HepG2 (cell line): Measurements from ENCODE around the gene METAP1D. TPM values are rescaled to one million over a fixed set of nuclear protein-coding genes. Genes with fewer than 3 reads are reported as not detected.
A peak's percentile ranks its signal among the peaks of the same experiment; 100 is the strongest.

Experiments
- CHD4 ChIP-seq: fragments of 200-600 bp; sonication (generic); IDR thresholded peaks from 2 replicates; pipeline ENCODE4 v1.7.0; 2017; ENCODE audit warnings: mild to moderate bottlenecking, low read length, borderline replicate concordance
- GATAD1 ChIP-seq: IDR thresholded peaks from 2 replicates; pipeline ENCODE4 v1.6.1; 2016; ENCODE audit warnings: missing genetic modification reagents, missing compliant biosample characterization
- MTA1 ChIP-seq: sonication (generic); formaldehyde crosslinking; IDR thresholded peaks from 2 replicates; pipeline ENCODE4 v1.4.0; 2020; ENCODE audit warnings: missing genetic modification reagents, mild to moderate bottlenecking, borderline replicate concordance
- MTF2 ChIP-seq: sonication (generic); formaldehyde crosslinking; IDR thresholded peaks from 2 replicates; pipeline ENCODE4 v1.5.0; 2020; ENCODE audit warnings: missing genetic modification reagents, borderline replicate concordance
- PLRG1 ChIP-seq: fragments of 450-650 bp; conservative IDR thresholded peaks from 2 replicates; pipeline ENCODE4 v1.6.1; 2016
- RXRA ChIP-seq: sonication (generic); formaldehyde crosslinking; IDR thresholded peaks from 2 replicates; pipeline ENCODE4 v1.5.1; 2020; ENCODE audit warnings: missing genetic modification reagents
- STAG1 ChIP-seq: sonication (generic); formaldehyde crosslinking; IDR thresholded peaks from 2 replicates; pipeline ENCODE4 v1.4.0; 2020; ENCODE audit warnings: missing genetic modification reagents
- STAT5B ChIP-seq: sonication (generic); formaldehyde crosslinking; IDR thresholded peaks from 2 replicates; pipeline ENCODE4 v1.4.0; 2020; ENCODE audit warnings: missing genetic modification reagents
- ZFX ChIP-seq: sonication (generic); formaldehyde crosslinking; IDR thresholded peaks from 2 replicates; pipeline ENCODE4 v1.4.0; 2020; ENCODE audit warnings: mild to moderate bottlenecking, low read depth, missing genetic modification reagents, moderate library complexity
- ZMYM2 ChIP-seq: sonication (generic); formaldehyde crosslinking; IDR thresholded peaks from 2 replicates; pipeline ENCODE4 v1.8.0; 2022; ENCODE audit warnings: mild to moderate bottlenecking, missing genetic modification reagents
- ZNF225 ChIP-seq: sonication (generic); formaldehyde crosslinking; IDR thresholded peaks from 2 replicates; pipeline ENCODE4 v1.4.0; 2020; ENCODE audit warnings: mild to moderate bottlenecking, missing genetic modification reagents
- ZNF232 ChIP-seq: sonication (generic); formaldehyde crosslinking; IDR thresholded peaks from 2 replicates; pipeline ENCODE4 v1.4.0; 2020; ENCODE audit warnings: missing genetic modification reagents, borderline replicate concordance
- ZNF333 ChIP-seq: sonication (generic); formaldehyde crosslinking; IDR thresholded peaks from 2 replicates; pipeline ENCODE4 v1.4.0; 2020; ENCODE audit warnings: mild to moderate bottlenecking, missing genetic modification reagents, borderline replicate concordance
- ZNF550 ChIP-seq: sonication (generic); formaldehyde crosslinking; IDR thresholded peaks from 2 replicates; pipeline ENCODE4 v1.4.0; 2020; ENCODE audit warnings: mild to moderate bottlenecking, missing genetic modification reagents, borderline replicate concordance
- ZNF572 ChIP-seq: sonication (generic); formaldehyde crosslinking; IDR thresholded peaks from 2 replicates; pipeline ENCODE4 v1.5.1; 2020; ENCODE audit warnings: mild to moderate bottlenecking, missing genetic modification reagents
- ZNF766 ChIP-seq: sonication (generic); formaldehyde crosslinking; IDR thresholded peaks from 2 replicates; pipeline ENCODE4 v1.5.0; 2020; ENCODE audit warnings: missing genetic modification reagents, borderline replicate concordance
- ZNF777 ChIP-seq: sonication (generic); formaldehyde crosslinking; IDR thresholded peaks from 2 replicates; pipeline ENCODE4 v1.4.0; 2020; ENCODE audit warnings: missing genetic modification reagents
- ZNF816 ChIP-seq: sonication (generic); formaldehyde crosslinking; IDR thresholded peaks from 2 replicates; pipeline ENCODE4 v1.8.0; 2022; ENCODE audit warnings: missing genetic modification reagents, mild to moderate bottlenecking, borderline replicate concordance
- polyA plus RNA-seq, 8 experiments: library from polyadenylated mRNA; depleted of rRNA in 3 of 8; stranded (reverse) in 7 of 8; unstranded in 1 of 8; fragments of >200 nt; fragmentation: Illumina TruSeq in 4 of 8; extraction: Trizol in 4 of 8; gene quantifications; 2 replicates each; pipeline versions ENCODE4 v1.2.1 to v1.2.3, GENCODE V29; 2011 to 2016; ENCODE audit warnings: low read depth in 4 of 8, missing spikeins in 1 of 8, mixed read lengths in 1 of 8; ENCODE audit not compliant: insufficient read depth in 1 of 8
- total RNA-seq, 5 experiments: library from RNA; depleted of rRNA; stranded (reverse); fragments of >200 nt; fragmentation: Illumina TruSeq; extraction: Trizol; gene quantifications; 2 replicates each; pipeline ENCODE4 v1.2.3, GENCODE V29; 2016; ENCODE audit warnings: low read depth in 1 of 5
- TF ChIP-seq, protein P1 (sequence below): sonication (generic); formaldehyde crosslinking; IDR thresholded peaks from 2 replicates; pipeline ENCODE4 v1.8.1; 2022; ENCODE audit warnings: mild to moderate bottlenecking, missing genetic modification reagents
- TF ChIP-seq, protein P2 (sequence below): sonication (generic); formaldehyde crosslinking; IDR thresholded peaks from 2 replicates; pipeline ENCODE4 v1.4.0; 2020; ENCODE audit warnings: missing genetic modification reagents
- TF ChIP-seq, protein P3 (sequence below): sonication (generic); formaldehyde crosslinking; IDR thresholded peaks from 2 replicates; pipeline ENCODE4 v1.8.1; 2023; ENCODE audit warnings: missing genetic modification reagents, mild to moderate bottlenecking, borderline replicate concordance
- TF ChIP-seq, protein P4 (sequence below): sonication (generic); formaldehyde crosslinking; IDR thresholded peaks from 2 replicates; pipeline ENCODE4 v1.9.0; 2022; ENCODE audit warnings: missing genetic modification reagents, mild to moderate bottlenecking, borderline replicate concordance
- TF ChIP-seq, protein P5 (sequence below): sonication (generic); formaldehyde crosslinking; IDR thresholded peaks from 2 replicates; pipeline ENCODE4 v1.4.0; 2020; ENCODE audit warnings: missing genetic modification reagents

Gene METAP1D
- total and polyA plus RNA-seq, 2 of the 13 experiments (the other 11 are each of a cell fraction or from before 2014, with no cell fraction given): 14.7 to 21.6 TPM

DNA sequence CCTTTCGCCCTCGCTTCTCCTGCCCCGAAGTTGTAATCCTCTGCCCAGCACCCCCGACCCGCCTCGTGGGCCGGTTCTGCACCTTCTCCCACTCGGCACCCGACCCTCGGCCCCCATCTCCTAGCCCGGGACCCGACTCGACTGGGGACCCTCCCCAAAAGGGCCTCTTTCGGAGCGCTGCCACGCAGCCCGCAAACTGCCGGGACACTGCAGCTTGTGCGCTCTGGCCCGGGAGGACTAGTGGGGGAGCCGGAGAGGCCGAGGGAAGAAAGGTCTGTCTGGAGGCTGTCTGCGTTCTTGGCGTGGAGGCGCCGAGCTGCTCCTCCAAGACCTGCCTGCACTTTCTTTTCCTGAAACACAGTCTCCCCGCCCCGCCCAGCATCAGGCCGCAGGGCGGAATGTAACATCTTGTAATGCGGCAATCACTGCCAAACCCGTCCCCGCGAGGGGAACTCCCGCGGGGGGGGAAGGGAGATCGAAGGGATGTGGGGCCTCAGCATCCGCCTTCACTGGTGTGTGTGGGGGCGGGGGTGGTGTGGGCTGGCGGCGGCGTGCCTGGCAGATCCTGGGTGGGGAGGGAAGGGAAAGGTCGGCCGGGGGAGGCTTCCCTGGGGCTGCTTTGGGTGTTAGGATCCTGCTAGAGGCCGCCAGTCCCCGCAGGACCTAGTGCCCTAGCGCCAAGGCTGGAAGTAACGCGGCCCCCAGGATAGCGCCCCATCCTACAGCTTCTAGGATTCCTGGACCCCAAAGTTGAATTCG is 95.6 kb downstream of the METAP1D start (continued):
- TF ChIP-seq, protein P1, sequence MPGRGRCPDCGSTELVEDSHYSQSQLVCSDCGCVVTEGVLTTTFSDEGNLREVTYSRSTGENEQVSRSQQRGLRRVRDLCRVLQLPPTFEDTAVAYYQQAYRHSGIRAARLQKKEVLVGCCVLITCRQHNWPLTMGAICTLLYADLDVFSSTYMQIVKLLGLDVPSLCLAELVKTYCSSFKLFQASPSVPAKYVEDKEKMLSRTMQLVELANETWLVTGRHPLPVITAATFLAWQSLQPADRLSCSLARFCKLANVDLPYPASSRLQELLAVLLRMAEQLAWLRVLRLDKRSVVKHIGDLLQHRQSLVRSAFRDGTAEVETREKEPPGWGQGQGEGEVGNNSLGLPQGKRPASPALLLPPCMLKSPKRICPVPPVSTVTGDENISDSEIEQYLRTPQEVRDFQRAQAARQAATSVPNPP (CRISPR knock-in tag): no peak
- peak; percentile 75; the same call in 1 of the 2 replicates for TF ChIP-seq MTA1 (CRISPR knock-in tag)
- no peak for TF ChIP-seq PLRG1
- no peak for TF ChIP-seq ZNF766 (CRISPR knock-in tag)
- no peak for TF ChIP-seq GATAD1 (CRISPR knock-in tag)
- 0 out of 2 replicates have a peak, but pooled peaks have one; percentile 67 for TF ChIP-seq ZNF572 (CRISPR knock-in tag)
- TF ChIP-seq ZNF550: 0 out of 2 replicates have a peak, but pooled peaks have one; percentile 8
- TF ChIP-seq ZMYM2 (CRISPR knock-in tag): 0 out of 2 replicates have a peak, but pooled peaks have one; percentile 27
- no peak for TF ChIP-seq RXRA (CRISPR knock-in tag)
- no peak for TF ChIP-seq STAT5B
- peak; percentile 28; the same call in 1 of the 2 replicates for TF ChIP-seq ZFX (CRISPR knock-in tag)
- TF ChIP-seq, protein P2, sequence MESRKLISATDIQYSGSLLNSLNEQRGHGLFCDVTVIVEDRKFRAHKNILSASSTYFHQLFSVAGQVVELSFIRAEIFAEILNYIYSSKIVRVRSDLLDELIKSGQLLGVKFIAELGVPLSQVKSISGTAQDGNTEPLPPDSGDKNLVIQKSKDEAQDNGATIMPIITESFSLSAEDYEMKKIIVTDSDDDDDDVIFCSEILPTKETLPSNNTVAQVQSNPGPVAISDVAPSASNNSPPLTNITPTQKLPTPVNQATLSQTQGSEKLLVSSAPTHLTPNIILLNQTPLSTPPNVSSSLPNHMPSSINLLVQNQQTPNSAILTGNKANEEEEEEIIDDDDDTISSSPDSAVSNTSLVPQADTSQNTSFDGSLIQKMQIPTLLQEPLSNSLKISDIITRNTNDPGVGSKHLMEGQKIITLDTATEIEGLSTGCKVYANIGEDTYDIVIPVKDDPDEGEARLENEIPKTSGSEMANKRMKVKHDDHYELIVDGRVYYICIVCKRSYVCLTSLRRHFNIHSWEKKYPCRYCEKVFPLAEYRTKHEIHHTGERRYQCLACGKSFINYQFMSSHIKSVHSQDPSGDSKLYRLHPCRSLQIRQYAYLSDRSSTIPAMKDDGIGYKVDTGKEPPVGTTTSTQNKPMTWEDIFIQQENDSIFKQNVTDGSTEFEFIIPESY (CRISPR knock-in tag): 0 out of 2 replicates have a peak, but pooled peaks have one; percentile 2
- TF ChIP-seq MTF2 (CRISPR knock-in tag): peak; percentile 23; the same call in 1 of the 2 replicates
- no peak for TF ChIP-seq CHD4
- TF ChIP-seq, protein P3, sequence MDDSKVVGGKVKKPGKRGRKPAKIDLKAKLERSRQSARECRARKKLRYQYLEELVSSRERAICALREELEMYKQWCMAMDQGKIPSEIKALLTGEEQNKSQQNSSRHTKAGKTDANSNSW: no peak
- TF ChIP-seq ZNF225: peak; percentile 44; the same call in 1 of the 2 replicates
- no peak for TF ChIP-seq ZNF816 (CRISPR knock-in tag)
- peak; percentile 56; the same call in 1 of the 2 replicates for TF ChIP-seq ZNF777 (CRISPR knock-in tag)
- TF ChIP-seq STAG1: no peak
- TF ChIP-seq, protein P4, sequence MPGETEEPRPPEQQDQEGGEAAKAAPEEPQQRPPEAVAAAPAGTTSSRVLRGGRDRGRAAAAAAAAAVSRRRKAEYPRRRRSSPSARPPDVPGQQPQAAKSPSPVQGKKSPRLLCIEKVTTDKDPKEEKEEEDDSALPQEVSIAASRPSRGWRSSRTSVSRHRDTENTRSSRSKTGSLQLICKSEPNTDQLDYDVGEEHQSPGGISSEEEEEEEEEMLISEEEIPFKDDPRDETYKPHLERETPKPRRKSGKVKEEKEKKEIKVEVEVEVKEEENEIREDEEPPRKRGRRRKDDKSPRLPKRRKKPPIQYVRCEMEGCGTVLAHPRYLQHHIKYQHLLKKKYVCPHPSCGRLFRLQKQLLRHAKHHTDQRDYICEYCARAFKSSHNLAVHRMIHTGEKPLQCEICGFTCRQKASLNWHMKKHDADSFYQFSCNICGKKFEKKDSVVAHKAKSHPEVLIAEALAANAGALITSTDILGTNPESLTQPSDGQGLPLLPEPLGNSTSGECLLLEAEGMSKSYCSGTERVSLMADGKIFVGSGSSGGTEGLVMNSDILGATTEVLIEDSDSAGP (CRISPR knock-in tag): peak; percentile 75; the same call in 1 of the 2 replicates
- TF ChIP-seq ZNF333: 0 out of 2 replicates have a peak, but pooled peaks have one; percentile 27
- TF ChIP-seq, protein P5, sequence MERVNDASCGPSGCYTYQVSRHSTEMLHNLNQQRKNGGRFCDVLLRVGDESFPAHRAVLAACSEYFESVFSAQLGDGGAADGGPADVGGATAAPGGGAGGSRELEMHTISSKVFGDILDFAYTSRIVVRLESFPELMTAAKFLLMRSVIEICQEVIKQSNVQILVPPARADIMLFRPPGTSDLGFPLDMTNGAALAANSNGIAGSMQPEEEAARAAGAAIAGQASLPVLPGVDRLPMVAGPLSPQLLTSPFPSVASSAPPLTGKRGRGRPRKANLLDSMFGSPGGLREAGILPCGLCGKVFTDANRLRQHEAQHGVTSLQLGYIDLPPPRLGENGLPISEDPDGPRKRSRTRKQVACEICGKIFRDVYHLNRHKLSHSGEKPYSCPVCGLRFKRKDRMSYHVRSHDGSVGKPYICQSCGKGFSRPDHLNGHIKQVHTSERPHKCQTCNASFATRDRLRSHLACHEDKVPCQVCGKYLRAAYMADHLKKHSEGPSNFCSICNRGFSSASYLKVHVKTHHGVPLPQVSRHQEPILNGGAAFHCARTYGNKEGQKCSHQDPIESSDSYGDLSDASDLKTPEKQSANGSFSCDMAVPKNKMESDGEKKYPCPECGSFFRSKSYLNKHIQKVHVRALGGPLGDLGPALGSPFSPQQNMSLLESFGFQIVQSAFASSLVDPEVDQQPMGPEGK: 0 out of 2 replicates have a peak, but pooled peaks have one; percentile 5
- no peak for TF ChIP-seq ZNF232 (CRISPR knock-in tag)
